HG03060 (cell line): ENCODE measurements around the gene SDK1.

Experiments
- ATAC-seq: cut with Tn5 transposase; IDR thresholded peaks from one replicate; pipeline ENCODE4 v1.9.1; 2021; ENCODE audit warnings: low read depth, moderate number of reproducible peaks; ENCODE audit not compliant: unreplicated experiment

SDK1 gene

GRCh38 chr7:3760651-3761050 lies 459.6 kb downstream of the SDK1 start:
- no peak for ATAC-seq

- ATAC-seq, result no peak
These were observed 461.2 kb downstream of the SDK1 start for GRCh38 chr7:3762146-3762831.

- no peak for ATAC-seq
These were observed 467.1 kb downstream of the SDK1 start for GRCh38 chr7:3767917-3768777.

GRCh38 chr7:3771906-3772305 lies 470.9 kb downstream of the SDK1 start:
- no peak for ATAC-seq

GRCh38 chr7:3778345-3778744 lies 477.3 kb downstream of the SDK1 start:
- no peak for ATAC-seq

GRCh38 chr7:3780016-3780415 lies 479.0 kb downstream of the SDK1 start:
- no peak for ATAC-seq

- ATAC-seq, result no peak
These were observed 479.5 kb downstream of the SDK1 start for GRCh38 chr7:3780525-3780924.

GRCh38 chr7:3781607-3782006 lies 480.6 kb downstream of the SDK1 start:
- no peak for ATAC-seq

GRCh38 chr7:3787717-3788264 lies 486.7 kb downstream of the SDK1 start:
- ATAC-seq, result no peak

GRCh38 chr7:3790803-3791202 lies 489.8 kb downstream of the SDK1 start:
- ATAC-seq, result no peak

- no peak for ATAC-seq
These were observed 490.3 kb downstream of the SDK1 start for GRCh38 chr7:3791327-3791726.

- ATAC-seq, result no peak
These were observed 494.1 kb downstream of the SDK1 start for GRCh38 chr7:3795141-3795540.

- ATAC-seq, result no peak
These were observed 494.7 kb downstream of the SDK1 start for GRCh38 chr7:3795781-3796180.

- no peak for ATAC-seq
These were observed 504.1 kb downstream of the SDK1 start for GRCh38 chr7:3805151-3805550.

GRCh38 chr7:3806516-3806915 lies 505.5 kb downstream of the SDK1 start:
- ATAC-seq, result no peak

GRCh38 chr7:3807824-3808223 lies 506.8 kb downstream of the SDK1 start:
- no peak for ATAC-seq

- ATAC-seq, result no peak
These were observed 520.4 kb downstream of the SDK1 start for GRCh38 chr7:3821488-3821887.

GRCh38 chr7:3825491-3825890 lies 524.4 kb downstream of the SDK1 start:
- ATAC-seq, result no peak

GRCh38 chr7:3832199-3832598 lies 531.1 kb downstream of the SDK1 start:
- no peak for ATAC-seq

- no peak for ATAC-seq
These were observed 534.1 kb downstream of the SDK1 start for GRCh38 chr7:3835109-3835508.

GRCh38 chr7:3836855-3837254 lies 535.8 kb downstream of the SDK1 start:
- ATAC-seq, result no peak
